CD4-positive, alpha-beta T cell treated with Interleukin-21 for 1 hour (primary cell): ENCODE results near the gene MRGPRX3.
"Not testable (repeated sequence)": the region's sequence is repeated elsewhere in the genome, so short reads cannot be mapped to it uniquely, and the experiment has no call there.

Experiments used
- DNase-seq: peaks from one replicate; pipeline ENCODE4 v3.0.0-alpha.2; 2020

Gene MRGPRX3

DNA sequence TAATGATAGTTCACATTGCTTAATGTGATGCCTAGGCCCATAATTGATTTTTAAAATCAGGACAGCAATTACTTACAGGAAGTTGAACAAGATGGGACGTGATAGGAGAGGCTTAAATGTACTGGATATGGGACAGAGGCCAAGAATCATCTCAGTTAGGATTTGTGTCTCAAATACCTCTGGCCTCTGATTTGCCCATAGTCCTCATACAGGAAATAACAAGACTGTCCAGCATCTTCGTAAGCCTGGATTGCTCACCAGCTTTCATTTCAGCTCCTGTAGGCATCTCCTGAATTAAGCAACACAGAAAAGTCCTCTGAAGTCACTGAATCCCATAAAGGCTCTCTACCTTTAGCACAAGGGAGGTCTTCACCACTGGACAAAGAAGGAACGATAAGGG, at the start of gene MRGPRX3:
TSS of gene MRGPRX3 (plus strand) at position 231 of the 400 bp plus-strand sequence. CDS start 4,632 bp downstream, outside the sequence.
- DNase-seq, result no peak

DNA sequence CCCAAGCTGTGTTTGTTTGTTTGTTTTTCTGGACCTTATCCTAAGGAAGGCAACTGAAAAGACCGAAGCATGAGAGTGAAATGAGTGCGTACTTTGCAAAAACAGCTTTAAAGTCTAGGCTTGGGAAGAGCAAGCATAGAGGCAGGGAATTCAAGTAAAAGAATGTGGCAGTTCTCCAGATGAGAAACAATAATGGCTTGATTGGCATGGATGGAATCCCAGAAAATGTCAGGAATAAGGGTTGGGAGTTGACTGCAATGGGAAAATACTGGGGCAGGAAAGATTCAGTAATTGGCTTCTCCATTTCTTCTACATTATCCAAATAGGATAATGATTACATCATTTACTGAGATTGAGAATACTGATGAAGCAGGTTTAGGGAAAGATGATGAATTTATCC, 44.0 kb upstream of the MRGPRX3 start:
- DNase-seq, result no peak

DNA sequence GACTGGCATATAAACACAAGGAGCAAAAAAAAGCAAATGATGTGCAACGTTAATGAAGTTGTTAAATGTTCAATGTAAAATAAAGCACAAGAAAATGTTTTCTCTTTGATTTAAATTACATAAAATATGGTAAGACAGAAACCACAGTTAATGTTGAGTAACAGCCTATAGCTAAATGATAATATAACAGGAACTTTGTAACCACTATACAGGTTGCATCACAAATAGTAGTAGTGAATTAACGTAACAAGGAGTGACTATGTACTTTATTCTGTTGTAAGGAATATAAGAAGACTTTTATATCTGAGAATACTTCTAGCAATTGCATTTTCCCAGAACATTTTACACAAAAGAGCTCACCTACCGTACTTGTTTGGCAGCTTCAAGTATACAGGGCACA, 43.4 kb upstream of the MRGPRX3 start:
- DNase-seq, result no peak

- DNase-seq, result no peak
Measured at GRCh38 chr11:18091731-18092130, 40.6 kb upstream of the MRGPRX3 start.

- no peak for DNase-seq
Measured at GRCh38 chr11:18093959-18094358, 38.4 kb upstream of the MRGPRX3 start.

DNA sequence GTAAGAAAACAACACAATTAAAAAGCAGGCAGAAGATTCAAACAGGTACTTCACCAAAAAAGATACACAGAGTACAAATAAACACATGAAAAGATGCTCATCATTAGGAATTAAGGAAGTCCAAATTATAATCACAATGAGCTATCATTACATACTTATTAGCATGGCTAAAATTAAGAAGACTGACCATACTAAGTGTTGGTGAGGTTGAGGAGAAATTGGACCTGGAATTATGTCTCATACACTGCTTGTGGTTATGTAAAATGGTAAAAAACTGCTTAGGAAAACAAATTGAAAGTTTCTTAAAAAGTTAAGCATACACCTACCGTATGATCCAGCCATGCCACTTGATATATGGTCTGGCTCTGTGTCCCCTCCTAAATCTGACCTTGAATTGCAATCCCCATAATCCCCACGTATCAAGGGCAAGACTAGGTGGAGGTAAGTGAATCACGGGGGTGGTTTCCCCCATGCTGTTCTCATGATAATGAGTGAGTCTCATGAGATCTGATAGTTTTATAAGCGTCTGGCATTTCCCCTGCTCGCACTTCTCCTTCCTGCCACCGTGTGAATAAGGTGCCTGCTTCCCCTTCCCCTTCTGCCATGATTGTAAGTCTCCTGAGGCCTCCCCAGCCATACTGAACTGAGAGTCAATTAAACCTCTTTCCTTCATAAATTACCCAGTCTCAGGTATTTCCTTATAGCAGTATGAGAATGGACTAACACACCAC, 31.3 kb upstream of the MRGPRX3 start:
- no peak for DNase-seq

- no peak for DNase-seq
Measured at GRCh38 chr11:18105086-18105801, 27.1 kb upstream of the MRGPRX3 start.

- DNase-seq, result peak; percentile 87
Measured at GRCh38 chr11:18105802-18106574, 26.4 kb upstream of the MRGPRX3 start, which contains the start of gene SAAL1. TSS of gene SAAL1 (minus strand) at chr11:18106082. CDS start at chr11:18106041, 41 bp downstream.

GRCh38 chr11:18106688-18107087, 25.7 kb upstream of the MRGPRX3 start:
- no peak for DNase-seq

DNA sequence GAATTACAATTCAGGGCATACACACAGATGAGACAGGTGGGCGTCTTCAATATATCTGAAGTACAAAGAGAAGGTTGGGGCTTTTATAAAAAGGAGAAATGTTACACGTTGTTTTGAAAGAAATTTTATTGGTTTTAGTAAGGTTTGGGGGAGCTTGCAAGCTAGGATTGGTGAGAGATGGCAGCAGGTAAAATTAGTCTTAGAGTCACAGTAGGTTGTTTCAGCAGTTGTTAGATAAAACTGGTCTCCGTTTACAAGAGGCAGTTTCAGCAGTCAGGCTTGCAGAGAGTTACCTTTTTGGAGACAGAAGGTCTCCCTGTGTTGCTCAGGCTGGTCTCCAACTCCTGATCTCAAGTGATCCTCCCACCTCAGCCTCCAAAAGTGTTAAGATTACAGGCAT, 24.1 kb upstream of the MRGPRX3 start:
- DNase-seq, result no peak

DNA sequence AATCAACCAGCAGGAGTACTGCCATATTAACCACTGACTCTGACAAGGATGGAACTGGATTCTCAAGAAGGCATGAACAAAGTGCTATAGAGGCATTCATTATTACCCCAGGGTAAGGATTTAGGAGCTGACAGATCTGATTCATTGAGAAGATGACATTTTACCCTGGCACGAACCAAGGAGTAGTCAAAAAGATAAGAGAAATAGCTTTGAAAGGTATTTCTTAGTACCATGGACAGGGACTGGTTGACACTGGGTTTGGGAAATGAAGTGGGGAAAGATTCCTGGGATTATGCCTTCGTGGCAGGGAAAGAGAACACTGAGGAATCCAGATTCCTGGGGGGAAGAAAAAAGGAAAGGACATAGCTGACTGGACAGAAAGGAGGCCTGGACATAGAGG, 21.4 kb upstream of the MRGPRX3 start:
- no peak for DNase-seq

GRCh38 chr11:18115360-18116127, 16.8 kb upstream of the MRGPRX3 start:
- peak; percentile 70 for DNase-seq

DNA sequence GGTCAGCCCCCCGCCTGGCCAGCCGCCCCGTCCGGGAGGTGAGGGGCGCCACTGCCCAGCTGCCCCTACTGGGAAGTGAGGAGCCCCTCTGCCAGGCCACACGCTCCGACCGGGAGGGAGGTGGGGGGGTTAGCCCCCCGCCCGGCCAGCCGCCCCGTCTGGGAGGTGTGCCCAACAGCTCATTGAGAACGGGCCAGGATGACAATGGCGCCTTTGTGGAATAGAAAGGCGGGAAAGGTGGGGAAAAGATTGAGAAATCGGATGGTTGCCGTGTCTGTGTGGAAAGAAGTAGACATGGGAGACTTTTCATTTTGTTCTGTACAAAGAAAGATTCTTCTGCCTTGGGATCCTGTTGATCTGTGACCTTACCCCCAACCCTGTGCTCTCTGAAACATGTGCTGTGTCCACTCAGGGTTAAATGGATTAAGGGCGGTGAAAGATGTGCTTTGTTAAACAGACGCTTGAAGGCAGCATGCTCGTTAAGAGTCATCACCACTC, 11.0 kb upstream of the MRGPRX3 start:
- DNase-seq, result not testable (repeated sequence)

GRCh38 chr11:18131115-18131514, 1.3 kb upstream of the MRGPRX3 start:
- DNase-seq, result not testable (repeated sequence)

- DNase-seq, result no peak
Measured at GRCh38 chr11:18135308-18135707, 2.9 kb downstream of the MRGPRX3 start.

GRCh38 chr11:18137186-18137800, 4.9 kb downstream of the MRGPRX3 start:
- DNase-seq, result no peak

GRCh38 chr11:18140145-18140544, 7.8 kb downstream of the MRGPRX3 start:
- DNase-seq, result no peak

- no peak for DNase-seq
Measured at GRCh38 chr11:18144243-18144642, 11.9 kb downstream of the MRGPRX3 start.

- DNase-seq, result no peak
Measured at GRCh38 chr11:18145025-18145424, 12.7 kb downstream of the MRGPRX3 start.

GRCh38 chr11:18145837-18146236, 13.5 kb downstream of the MRGPRX3 start:
- DNase-seq, result no peak

DNA sequence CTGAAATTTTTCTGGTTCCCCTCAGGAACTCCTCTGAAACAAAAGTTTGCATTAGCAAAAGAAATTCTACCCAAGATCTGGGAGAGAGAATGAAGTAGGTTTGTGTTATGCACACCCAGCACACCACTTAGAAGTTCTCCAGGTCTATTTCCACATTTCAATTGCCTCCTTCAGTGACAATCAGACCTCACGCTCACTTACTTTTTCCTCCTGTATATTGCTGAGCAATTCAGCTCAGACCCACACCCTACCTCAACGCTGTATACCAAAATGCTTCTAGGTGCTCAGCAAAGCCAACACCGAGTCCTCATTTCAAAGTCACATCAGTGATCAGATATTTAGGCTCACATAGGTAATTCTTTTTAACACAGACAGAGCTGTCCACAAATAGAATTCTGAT, 19.2 kb downstream of the MRGPRX3 start:
- DNase-seq, result no peak

DNA sequence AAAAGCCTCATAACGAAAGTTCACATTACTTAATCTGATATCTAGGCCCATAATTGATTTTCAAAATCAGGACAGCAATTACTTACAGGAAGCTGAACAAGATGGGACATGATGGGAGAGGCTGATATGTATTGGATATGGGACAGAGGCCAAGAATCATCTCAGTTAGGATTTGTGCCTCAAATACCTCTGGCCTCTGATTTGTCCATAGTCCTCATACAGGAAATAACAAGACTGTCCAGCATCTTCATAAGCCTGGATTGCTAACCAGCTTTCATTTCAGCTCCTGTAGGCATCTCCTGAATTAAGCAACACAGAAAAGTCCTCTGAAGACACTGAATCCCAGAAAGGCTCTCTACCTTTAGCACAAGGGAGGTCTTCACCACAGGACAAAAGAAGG, 36.0 kb downstream of the MRGPRX3 start:
- DNase-seq, result no peak
